ENCODE data around the gene MYO1F.
"Not testable (repeated sequence)": the region's sequence is repeated elsewhere in the genome, so short reads cannot be mapped to it uniquely, and the experiment has no call there.

MYO1F gene

GRCh38 chr19:8585894-8586750 is 8.9 kb upstream of the MYO1F start:
- DNase-seq = peak; percentile 66
- Mint-ChIP-seq H3K27ac (no peak overlapping the region), H3K36me3 (ENCODE audit: low read depth) (no peaks in the 10 kb centered on the region), H3K27me3 (no peaks in the 10 kb centered on the region), H3K9me3 (no peaks in the 10 kb centered on the region), H3K4me3 (no peak overlapping the region), H3K4me1 (peaks cover under 1% of the 10 kb centered on the region)
- ATAC-seq = no peak

- Mint-ChIP-seq H3K9me3 (no peaks in the 10 kb centered on the region), H3K4me1 (peaks cover 1% of the 10 kb centered on the region), H3K36me3 (ENCODE audit: low read depth) (no peaks in the 10 kb centered on the region), H3K27ac (no peak overlapping the region), H3K4me3 (no peak overlapping the region), H3K27me3 (no peaks in the 10 kb centered on the region)
- DNase-seq (no peak), ATAC-seq (no peak)
Measured at GRCh38 chr19:8584965-8585893, 8.0 kb upstream of the MYO1F start.

- no peaks in the 10 kb centered on the region for H3K36me3 Mint-ChIP-seq (ENCODE audit: low read depth)
- no peaks in the 10 kb centered on the region for H3K9me3 Mint-ChIP-seq
- H3K27me3 Mint-ChIP-seq = peaks cover 2% of the 10 kb centered on the region
- ATAC-seq (peak; percentile 66), DNase-seq (peak; percentile 86)
- H3K4me1 Mint-ChIP-seq = peaks cover 29% of the 10 kb centered on the region
- no peak overlapping the region for H3K27ac Mint-ChIP-seq
- H3K4me3 Mint-ChIP-seq = no peak overlapping the region
Measured at GRCh38 chr19:8580710-8581281, 3.6 kb upstream of the MYO1F start.

GRCh38 chr19:8578642-8579265 is 1.5 kb upstream of the MYO1F start:
- DNase-seq = peak; percentile 87
- no peak overlapping the region for H3K4me3 Mint-ChIP-seq
- peaks cover 47% of the 10 kb centered on the region for H3K4me1 Mint-ChIP-seq
- ATAC-seq = peak; percentile 40
- peaks cover 2% of the 10 kb centered on the region for H3K27me3 Mint-ChIP-seq
- H3K27ac Mint-ChIP-seq = no peak overlapping the region
- H3K36me3 Mint-ChIP-seq (ENCODE audit: low read depth) = peaks cover 3% of the 10 kb centered on the region
- no peaks in the 10 kb centered on the region for H3K9me3 Mint-ChIP-seq

GRCh38 chr19:8577741-8578140 is 499 bp upstream of the MYO1F start:
- Mint-ChIP-seq H3K27ac (no peak overlapping the region), H3K4me1 (peaks cover 56% of the 10 kb centered on the region), H3K4me3 (no peak overlapping the region), H3K36me3 (ENCODE audit: low read depth) (peaks cover 6% of the 10 kb centered on the region), H3K27me3 (peaks cover 2% of the 10 kb centered on the region), H3K9me3 (no peaks in the 10 kb centered on the region)
- DNase-seq (no peak), ATAC-seq (no peak)

GRCh38 chr19:8576273-8576993 is 809 bp downstream of the MYO1F start:
- DNase-seq (peak; percentile 23), ATAC-seq (peak; percentile 21)
- Mint-ChIP-seq H3K27me3 (peaks cover 2% of the 10 kb centered on the region), H3K4me1 (peaks cover 65% of the 10 kb centered on the region), H3K27ac (peak overlapping the region; percentile 85), H3K9me3 (no peaks in the 10 kb centered on the region), H3K4me3 (peak overlapping the region; percentile 81), H3K36me3 (ENCODE audit: low read depth) (peaks cover 6% of the 10 kb centered on the region)

- Mint-ChIP-seq H3K4me3 (peak overlapping the region; percentile 81), H3K36me3 (ENCODE audit: low read depth) (peaks cover 6% of the 10 kb centered on the region), H3K27ac (peak overlapping the region; percentile 85), H3K9me3 (no peaks in the 10 kb centered on the region), H3K27me3 (peaks cover 2% of the 10 kb centered on the region), H3K4me1 (peaks cover 72% of the 10 kb centered on the region)
- ATAC-seq (no peak), DNase-seq (peak; percentile 25)
Measured at GRCh38 chr19:8575467-8575997, 1.7 kb downstream of the MYO1F start.

- not testable (repeated sequence) for H3K36me3 Mint-ChIP-seq (ENCODE audit: low read depth); DNase-seq; H3K27me3 Mint-ChIP-seq; H3K9me3 Mint-ChIP-seq; H3K27ac Mint-ChIP-seq; ATAC-seq
- H3K4me3 Mint-ChIP-seq = peak overlapping the region; percentile 81
- H3K4me1 Mint-ChIP-seq = peaks cover 81% of the 10 kb centered on the region
Measured at GRCh38 chr19:8574619-8574922, 2.7 kb downstream of the MYO1F start.

GRCh38 chr19:8573316-8573715 is 3.9 kb downstream of the MYO1F start:
- peak overlapping the region; percentile 7 for H3K27ac Mint-ChIP-seq
- peaks cover 85% of the 10 kb centered on the region for H3K4me1 Mint-ChIP-seq
- H3K4me3 Mint-ChIP-seq = peak overlapping the region; percentile 25
- no peak for DNase-seq
- H3K36me3 Mint-ChIP-seq (ENCODE audit: low read depth) = peaks cover 6% of the 10 kb centered on the region
- no peaks in the 10 kb centered on the region for H3K27me3 Mint-ChIP-seq
- no peak for ATAC-seq
- H3K9me3 Mint-ChIP-seq = no peaks in the 10 kb centered on the region

- peaks cover 76% of the 10 kb centered on the region for H3K4me1 Mint-ChIP-seq
- H3K9me3 Mint-ChIP-seq = no peaks in the 10 kb centered on the region
- peak; percentile 25 for ATAC-seq
- no peaks in the 10 kb centered on the region for H3K27me3 Mint-ChIP-seq
- H3K36me3 Mint-ChIP-seq (ENCODE audit: low read depth) = peaks cover 6% of the 10 kb centered on the region
- peak overlapping the region; percentile 26 for H3K4me3 Mint-ChIP-seq
- peak overlapping the region; percentile 22 for H3K27ac Mint-ChIP-seq
- DNase-seq = peak; percentile 35
Measured at GRCh38 chr19:8571006-8571411, 6.2 kb downstream of the MYO1F start.

GRCh38 chr19:8569066-8569771 is 8.0 kb downstream of the MYO1F start:
- peaks cover 4% of the 10 kb centered on the region for H3K36me3 Mint-ChIP-seq (ENCODE audit: low read depth)
- peak; percentile 65 for DNase-seq

GRCh38 chr19:8567522-8568172 is 9.6 kb downstream of the MYO1F start:
- ATAC-seq = no peak
- peaks cover 59% of the 10 kb centered on the region for H3K4me1 Mint-ChIP-seq
- no peak overlapping the region for H3K4me3 Mint-ChIP-seq
- H3K27ac Mint-ChIP-seq = no peak overlapping the region
- no peaks in the 10 kb centered on the region for H3K36me3 Mint-ChIP-seq (ENCODE audit: low read depth)
- DNase-seq = no peak
- H3K27me3 Mint-ChIP-seq = no peaks in the 10 kb centered on the region
- no peaks in the 10 kb centered on the region for H3K9me3 Mint-ChIP-seq

More at GRCh38 chr19:8569066-8569771, 8.0 kb downstream of the MYO1F start:
- H3K9me3 Mint-ChIP-seq = no peaks in the 10 kb centered on the region
- peak overlapping the region; percentile 41 for H3K4me3 Mint-ChIP-seq
- ATAC-seq = peak; percentile 90
- H3K27ac Mint-ChIP-seq = peak overlapping the region; percentile 83
- no peaks in the 10 kb centered on the region for H3K27me3 Mint-ChIP-seq
- peaks cover 70% of the 10 kb centered on the region for H3K4me1 Mint-ChIP-seq

- Mint-ChIP-seq H3K4me3 (no peak overlapping the region), H3K27me3 (no peaks in the 10 kb centered on the region), H3K36me3 (ENCODE audit: low read depth) (no peaks in the 10 kb centered on the region), H3K9me3 (no peaks in the 10 kb centered on the region), H3K4me1 (peaks cover 52% of the 10 kb centered on the region), H3K27ac (no peak overlapping the region)
- DNase-seq (no peak), ATAC-seq (no peak)
Measured at GRCh38 chr19:8566855-8567254, 10.4 kb downstream of the MYO1F start.

All from activated naive CD8-positive, alpha-beta T cell treated with anti-CD3 and anti-CD28 coated beads, Interleukin-2, amount 50 U/mL, for 24 hours (primary cell).